ENCODE measurements around the gene IL17RD.

IL17RD gene

DNA sequence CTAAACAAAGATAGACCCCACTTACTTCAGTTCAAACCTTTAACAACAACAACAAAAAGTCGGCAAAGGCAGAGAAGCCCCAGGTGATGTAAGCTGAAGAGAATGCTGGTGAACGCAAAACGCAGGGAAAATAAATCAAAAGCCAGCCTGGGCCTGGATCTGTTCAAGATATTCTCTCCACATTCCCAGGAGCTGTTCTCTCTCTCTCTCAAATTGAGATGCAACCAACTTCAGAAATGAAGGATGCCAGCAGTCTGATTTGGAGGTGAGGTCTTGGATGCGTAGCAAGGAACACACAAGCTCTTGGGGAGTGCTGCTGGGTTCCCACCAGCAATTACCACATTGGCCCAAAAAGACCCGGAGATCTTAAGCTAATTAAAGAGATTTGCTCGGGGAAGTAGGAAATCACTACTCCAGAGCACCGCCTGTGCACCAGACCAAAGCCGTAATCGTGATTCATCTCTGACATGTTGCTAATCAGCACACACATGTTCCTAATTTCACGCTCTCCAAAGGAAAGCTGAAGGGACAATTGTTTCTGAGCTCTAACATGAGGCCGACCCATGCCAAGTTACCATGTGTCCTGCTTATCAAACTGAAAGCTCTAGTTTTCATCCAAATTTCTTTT is 37.1 kb downstream of the IL17RD start:
- DNase-seq (ENCODE audit: low read depth): peak; percentile 34
- peak overlapping the region; percentile 20 for H3K4me3 ChIP-seq (ENCODE audit: control insufficient read depth, low read depth, low read length)
- TF ChIP-seq, protein P1, sequence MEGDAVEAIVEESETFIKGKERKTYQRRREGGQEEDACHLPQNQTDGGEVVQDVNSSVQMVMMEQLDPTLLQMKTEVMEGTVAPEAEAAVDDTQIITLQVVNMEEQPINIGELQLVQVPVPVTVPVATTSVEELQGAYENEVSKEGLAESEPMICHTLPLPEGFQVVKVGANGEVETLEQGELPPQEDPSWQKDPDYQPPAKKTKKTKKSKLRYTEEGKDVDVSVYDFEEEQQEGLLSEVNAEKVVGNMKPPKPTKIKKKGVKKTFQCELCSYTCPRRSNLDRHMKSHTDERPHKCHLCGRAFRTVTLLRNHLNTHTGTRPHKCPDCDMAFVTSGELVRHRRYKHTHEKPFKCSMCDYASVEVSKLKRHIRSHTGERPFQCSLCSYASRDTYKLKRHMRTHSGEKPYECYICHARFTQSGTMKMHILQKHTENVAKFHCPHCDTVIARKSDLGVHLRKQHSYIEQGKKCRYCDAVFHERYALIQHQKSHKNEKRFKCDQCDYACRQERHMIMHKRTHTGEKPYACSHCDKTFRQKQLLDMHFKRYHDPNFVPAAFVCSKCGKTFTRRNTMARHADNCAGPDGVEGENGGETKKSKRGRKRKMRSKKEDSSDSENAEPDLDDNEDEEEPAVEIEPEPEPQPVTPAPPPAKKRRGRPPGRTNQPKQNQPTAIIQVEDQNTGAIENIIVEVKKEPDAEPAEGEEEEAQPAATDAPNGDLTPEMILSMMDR (IDR thresholded peaks at IDR 0.05; ENCODE audit: control insufficient read depth, insufficient read depth, low read depth, low read length, missing control alignments): no peak

DNA sequence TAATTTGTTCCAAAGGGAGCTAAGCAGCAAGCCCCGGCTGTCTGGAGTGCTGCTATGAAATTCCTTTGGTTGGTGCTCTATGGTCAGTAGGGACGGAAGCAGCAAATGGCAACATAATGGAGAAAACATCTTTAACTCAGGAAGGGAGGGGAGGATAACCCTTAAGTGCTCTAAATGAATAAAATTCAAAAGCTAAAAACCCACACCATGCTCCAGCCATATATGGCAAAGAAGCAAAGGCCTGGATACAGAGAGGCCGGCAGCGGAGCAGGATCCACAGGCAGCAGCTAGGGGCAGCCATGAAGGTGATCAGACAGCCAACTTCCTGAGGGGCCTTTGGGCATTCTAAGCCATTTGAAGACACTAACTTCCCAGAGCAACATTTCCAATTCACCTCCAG is 38.9 kb downstream of the IL17RD start:
- TF ChIP-seq, protein P1 (IDR thresholded peaks at IDR 0.05; ENCODE audit: control insufficient read depth, insufficient read depth, low read depth, low read length, missing control alignments): no peak
- H3K4me3 ChIP-seq (ENCODE audit: control insufficient read depth, low read depth, low read length): no peak overlapping the region
- no peak for DNase-seq (ENCODE audit: low read depth)

- no peak for DNase-seq (ENCODE audit: low read depth)
- no peak overlapping the region for H3K4me3 ChIP-seq (ENCODE audit: control insufficient read depth, low read depth, low read length)
- TF ChIP-seq, protein P1 (IDR thresholded peaks at IDR 0.05; ENCODE audit: control insufficient read depth, insufficient read depth, low read depth, low read length, missing control alignments): no peak
Measured at GRCh38 chr3:57120451-57121174, 44.5 kb downstream of the IL17RD start.

- TF ChIP-seq, protein P1 (IDR thresholded peaks at IDR 0.05; ENCODE audit: control insufficient read depth, insufficient read depth, low read depth, low read length, missing control alignments): no peak
- H3K4me3 ChIP-seq (ENCODE audit: control insufficient read depth, low read depth, low read length): no peak overlapping the region
- DNase-seq (ENCODE audit: low read depth): no peak
Measured at GRCh38 chr3:57120040-57120439, 45.1 kb downstream of the IL17RD start.

- DNase-seq (ENCODE audit: low read depth): no peak
- TF ChIP-seq, protein P1 (IDR thresholded peaks at IDR 0.05; ENCODE audit: control insufficient read depth, insufficient read depth, low read depth, low read length, missing control alignments): no peak
- no peak overlapping the region for H3K4me3 ChIP-seq (ENCODE audit: control insufficient read depth, low read depth, low read length)
Measured at GRCh38 chr3:57118254-57118653, 46.9 kb downstream of the IL17RD start.

- no peak for DNase-seq (ENCODE audit: low read depth)
- TF ChIP-seq, protein P1 (IDR thresholded peaks at IDR 0.05; ENCODE audit: control insufficient read depth, insufficient read depth, low read depth, low read length, missing control alignments): no peak
- H3K4me3 ChIP-seq (ENCODE audit: control insufficient read depth, low read depth, low read length): no peak overlapping the region
Measured at GRCh38 chr3:57116501-57116900, 48.7 kb downstream of the IL17RD start.
